Chondrocyte (in vitro differentiated cells): ENCODE results near the gene C9orf72. TPM values are rescaled to one million over a fixed set of nuclear protein-coding genes. Genes with fewer than 3 reads are reported as not detected.

ENCODE experiments used
- DNase-seq: peaks from one replicate; pipeline ENCODE4 v3.0.0; 2021; ENCODE audit warnings: mixed read lengths, low spot score
- H3K27ac Mint-ChIP-seq: one replicate; pipeline ENCODE4 v1.8.0; 2021; ENCODE audit warnings: mild to moderate bottlenecking, moderate library complexity, mixed read lengths; ENCODE audit not compliant: unreplicated experiment
- H3K27me3 Mint-ChIP-seq: 2 replicates; pipeline ENCODE4 v1.8.0; 2021; ENCODE audit warnings: low read depth, mixed read lengths
- H3K36me3 Mint-ChIP-seq: 2 replicates; pipeline ENCODE4 v1.8.0; 2021; ENCODE audit warnings: low read depth, mixed read lengths
- H3K4me1 Mint-ChIP-seq: 2 replicates; pipeline ENCODE4 v1.8.0; 2021; ENCODE audit warnings: low read depth, mild to moderate bottlenecking, mixed read lengths
- H3K4me3 Mint-ChIP-seq: one replicate; pipeline ENCODE4 v1.8.0; 2021; ENCODE audit warnings: mild to moderate bottlenecking, moderate library complexity, mixed read lengths; ENCODE audit not compliant: unreplicated experiment
- H3K9me3 Mint-ChIP-seq: 2 replicates; pipeline ENCODE4 v1.8.0; 2021; ENCODE audit warnings: low read depth, mixed read lengths
- total RNA-seq: library from RNA; stranded (reverse); gene quantifications from 3 replicates; pipeline ENCODE4 v1.2.1, GENCODE V29; 2021
- TF ChIP-seq, protein P1 (sequence below): fragments of 200-600 bp; sonication (generic); IDR thresholded peaks from 2 replicates; pipeline ENCODE4 v1.5.0; 2021; ENCODE audit warnings: antibody characterized with exemption, mild to moderate bottlenecking, moderate library complexity

The C9orf72 gene
- total RNA-seq, 1 donor from 2014 or later, result 9.4 TPM

DNA sequence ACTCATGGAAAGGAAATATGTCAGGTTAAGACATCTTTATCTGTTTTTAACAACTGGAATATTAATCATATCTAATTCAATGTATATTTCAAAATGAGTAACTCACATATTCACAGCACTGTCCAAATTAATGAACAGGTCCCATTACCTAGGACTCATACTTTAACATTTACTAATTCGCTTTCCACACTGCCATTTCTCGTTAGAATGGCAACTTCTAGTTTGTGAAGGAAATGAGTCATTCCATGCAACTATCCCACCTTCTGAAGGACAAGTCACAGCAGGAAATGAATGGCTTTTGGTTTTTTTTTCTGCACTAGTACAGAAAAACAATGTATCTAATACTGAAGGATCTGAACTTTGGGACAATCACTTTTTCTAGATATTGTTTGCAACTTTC, 73.8 kb downstream of the C9orf72 start:
- no peak for DNase-seq
- Mint-ChIP-seq H3K27me3 (no peaks in the 10 kb centered on the region), H3K9me3 (no peaks in the 10 kb centered on the region), H3K4me1 (peaks cover 4% of the 10 kb centered on the region), H3K4me3 (no peak overlapping the region), H3K36me3 (no peaks in the 10 kb centered on the region), H3K27ac (no peak overlapping the region)
- TF ChIP-seq, protein P1, sequence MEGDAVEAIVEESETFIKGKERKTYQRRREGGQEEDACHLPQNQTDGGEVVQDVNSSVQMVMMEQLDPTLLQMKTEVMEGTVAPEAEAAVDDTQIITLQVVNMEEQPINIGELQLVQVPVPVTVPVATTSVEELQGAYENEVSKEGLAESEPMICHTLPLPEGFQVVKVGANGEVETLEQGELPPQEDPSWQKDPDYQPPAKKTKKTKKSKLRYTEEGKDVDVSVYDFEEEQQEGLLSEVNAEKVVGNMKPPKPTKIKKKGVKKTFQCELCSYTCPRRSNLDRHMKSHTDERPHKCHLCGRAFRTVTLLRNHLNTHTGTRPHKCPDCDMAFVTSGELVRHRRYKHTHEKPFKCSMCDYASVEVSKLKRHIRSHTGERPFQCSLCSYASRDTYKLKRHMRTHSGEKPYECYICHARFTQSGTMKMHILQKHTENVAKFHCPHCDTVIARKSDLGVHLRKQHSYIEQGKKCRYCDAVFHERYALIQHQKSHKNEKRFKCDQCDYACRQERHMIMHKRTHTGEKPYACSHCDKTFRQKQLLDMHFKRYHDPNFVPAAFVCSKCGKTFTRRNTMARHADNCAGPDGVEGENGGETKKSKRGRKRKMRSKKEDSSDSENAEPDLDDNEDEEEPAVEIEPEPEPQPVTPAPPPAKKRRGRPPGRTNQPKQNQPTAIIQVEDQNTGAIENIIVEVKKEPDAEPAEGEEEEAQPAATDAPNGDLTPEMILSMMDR, result no peak

DNA sequence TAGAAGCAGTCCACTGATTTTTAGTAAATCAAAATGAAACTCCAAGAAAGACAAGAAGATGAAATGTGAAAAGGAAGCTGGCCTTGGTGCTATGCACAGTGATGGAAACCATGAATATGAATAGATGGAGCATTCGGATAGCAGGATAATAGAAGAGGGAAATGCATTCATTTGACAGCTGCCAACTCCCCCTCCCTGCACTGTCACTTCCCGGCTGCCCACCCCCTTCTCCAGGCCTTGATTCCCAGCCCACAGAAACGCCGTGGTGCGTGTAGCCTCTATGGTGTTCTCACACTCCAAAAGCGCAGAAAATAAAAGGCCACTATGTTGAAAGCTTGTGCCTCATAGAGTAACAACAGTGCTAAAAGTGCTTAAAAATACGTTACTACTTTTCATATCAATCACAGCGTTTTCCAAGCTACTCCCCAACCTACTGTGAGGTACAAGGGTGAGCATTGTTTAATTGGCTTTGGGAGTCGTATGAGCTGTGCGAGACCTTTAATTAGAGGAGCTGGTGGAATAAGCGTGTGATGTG, 75.3 kb downstream of the C9orf72 start:
- Mint-ChIP-seq H3K4me1 (peaks cover 4% of the 10 kb centered on the region), H3K36me3 (no peaks in the 10 kb centered on the region), H3K4me3 (no peak overlapping the region), H3K9me3 (no peaks in the 10 kb centered on the region), H3K27me3 (peaks cover 1% of the 10 kb centered on the region), H3K27ac (no peak overlapping the region)
- TF ChIP-seq, protein P1, result no peak
- no peak for DNase-seq

Other genes starting within 250 kb of the C9orf72 start
- not detected in 3 replicates for gene IFNK, start 49.2 kb downstream of the C9orf72 start, total RNA-seq
- gene MOB3B, start 43.7 kb downstream of the C9orf72 start, total RNA-seq, result 2.4 to 3.8 TPM (median 3.7 TPM) in 3 replicates